Lower leg skin (tissue), 4 donors: ENCODE results near the gene TMCO4. TPM values are rescaled to one million over a fixed set of nuclear protein-coding genes. Genes with fewer than 3 reads are reported as not detected.

ENCODE experiments used
- DNase-seq, 2 donors: peaks; one replicate each; pipeline ENCODE4 v3.0.0-alpha.2; 2019; ENCODE audit warnings: low spot score in 2 of 2
- H3K4me3 ChIP-seq: fragments of 200-600 bp; sonication (generic); 2 replicates; pipeline ENCODE4 v1.5.1; 2017; ENCODE audit warnings: mild to moderate bottlenecking, low read depth; ENCODE audit not compliant: poor library complexity, severe bottlenecking
- POLR2A ChIP-seq, 2 donors: fragments of 450-650 bp; IDR thresholded peaks; one replicate each; pipeline ENCODE4 v1.6.1; 2016 to 2017; ENCODE audit warnings: antibody characterized with exemption in 2 of 2, mild to moderate bottlenecking in 1 of 2, moderate library complexity in 1 of 2
- WGBS, 2 donors: methylation state at CpG; one replicate each; pipeline ENCODE4 v1.1.5; 2018; 5-methylcytosine and 5-hydroxymethylcytosine counted together
- intact Hi-C: fragments of 100-400 bp; cut with DNase I; formaldehyde crosslinking; loops from one replicate; pipeline ENCODE4 v1.15.0; 2023; ENCODE audit warnings: low total_unique reads
- total RNA-seq, 4 donors: library from RNA; depleted of rRNA; stranded (reverse); fragments of >200 nt; gene quantifications; one replicate each; pipeline ENCODE4 v1.1.0, GENCODE V29; 2016
- TF ChIP-seq, protein P1 (sequence below), 3 donors: fragments of 450-650 bp; IDR thresholded peaks; one replicate each; pipeline ENCODE4 v1.5.1; 2016; ENCODE audit warnings: antibody characterized with exemption in 3 of 3, mild to moderate bottlenecking in 3 of 3, moderate library complexity in 2 of 3

TMCO4 gene
- total RNA-seq, 4 donors from 2014 or later = 10.6 to 26.7 (median 18.7) TPM

DNA sequence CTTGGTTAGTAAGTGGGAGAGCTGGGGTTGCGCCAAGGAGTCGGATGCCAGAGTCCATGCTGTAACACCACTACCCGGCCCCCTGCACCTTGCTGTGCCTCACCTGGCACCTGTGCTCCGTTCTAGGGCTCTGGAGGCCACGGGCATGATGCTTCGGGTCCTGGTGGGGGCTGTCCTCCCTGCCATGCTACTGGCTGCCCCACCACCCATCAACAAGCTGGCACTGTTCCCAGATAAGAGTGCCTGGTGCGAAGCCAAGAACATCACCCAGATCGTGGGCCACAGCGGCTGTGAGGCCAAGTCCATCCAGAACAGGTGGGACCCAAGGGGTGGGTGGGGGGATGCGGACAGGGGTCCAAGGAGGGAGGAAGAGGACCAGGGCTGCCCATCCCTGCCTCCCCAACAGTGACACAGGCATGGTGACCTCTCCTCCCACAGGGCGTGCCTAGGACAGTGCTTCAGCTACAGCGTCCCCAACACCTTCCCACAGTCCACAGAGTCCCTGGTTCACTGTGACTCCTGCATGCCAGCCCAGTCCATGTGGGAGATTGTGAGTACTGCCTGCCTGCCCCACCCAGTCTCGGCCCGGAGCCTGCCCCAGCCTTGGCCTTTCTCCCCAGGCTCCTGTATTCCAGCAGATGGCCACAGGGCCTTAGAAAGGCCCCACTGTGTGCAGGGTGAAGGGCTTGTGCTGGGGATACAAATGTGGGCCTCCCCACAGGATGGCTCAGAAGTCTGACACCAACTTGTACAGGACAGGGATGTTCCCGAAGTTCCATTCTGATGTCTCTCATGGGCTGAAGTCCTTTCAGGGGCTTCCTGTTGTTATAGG, 144.6 kb downstream of the TMCO4 start:
- H3K4me3 ChIP-seq = no peak overlapping the region
- intact Hi-C loops = no loop called here
- TF ChIP-seq, protein P1, sequence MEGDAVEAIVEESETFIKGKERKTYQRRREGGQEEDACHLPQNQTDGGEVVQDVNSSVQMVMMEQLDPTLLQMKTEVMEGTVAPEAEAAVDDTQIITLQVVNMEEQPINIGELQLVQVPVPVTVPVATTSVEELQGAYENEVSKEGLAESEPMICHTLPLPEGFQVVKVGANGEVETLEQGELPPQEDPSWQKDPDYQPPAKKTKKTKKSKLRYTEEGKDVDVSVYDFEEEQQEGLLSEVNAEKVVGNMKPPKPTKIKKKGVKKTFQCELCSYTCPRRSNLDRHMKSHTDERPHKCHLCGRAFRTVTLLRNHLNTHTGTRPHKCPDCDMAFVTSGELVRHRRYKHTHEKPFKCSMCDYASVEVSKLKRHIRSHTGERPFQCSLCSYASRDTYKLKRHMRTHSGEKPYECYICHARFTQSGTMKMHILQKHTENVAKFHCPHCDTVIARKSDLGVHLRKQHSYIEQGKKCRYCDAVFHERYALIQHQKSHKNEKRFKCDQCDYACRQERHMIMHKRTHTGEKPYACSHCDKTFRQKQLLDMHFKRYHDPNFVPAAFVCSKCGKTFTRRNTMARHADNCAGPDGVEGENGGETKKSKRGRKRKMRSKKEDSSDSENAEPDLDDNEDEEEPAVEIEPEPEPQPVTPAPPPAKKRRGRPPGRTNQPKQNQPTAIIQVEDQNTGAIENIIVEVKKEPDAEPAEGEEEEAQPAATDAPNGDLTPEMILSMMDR (IDR thresholded peaks at IDR 0.05) = no peak
- no peak for TF ChIP-seq POLR2A (IDR thresholded peaks at IDR 0.05)
- DNase-seq = no peak
- 65 to 71% methylated on average over 8 to 11 of the region's 15 CpGs for WGBS, 2 donors

DNA sequence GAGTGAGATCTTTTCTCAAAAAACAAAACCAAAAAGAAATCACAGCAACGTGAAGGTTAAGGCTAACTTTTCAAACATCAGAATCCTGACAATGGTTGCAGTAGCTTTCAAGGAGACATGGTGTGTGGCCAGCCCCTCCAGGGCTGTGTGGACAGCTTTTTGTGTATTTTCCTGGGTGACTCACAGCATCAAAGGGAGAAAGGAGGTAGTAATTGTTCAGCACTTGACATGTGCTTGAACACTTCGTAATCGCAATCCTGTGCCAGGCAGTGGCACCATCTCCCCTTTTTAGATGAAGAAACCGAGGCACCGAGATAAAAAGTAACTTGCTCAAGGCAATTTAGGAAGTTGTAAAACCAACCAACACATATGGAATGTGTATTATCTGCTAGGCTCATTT, 145.3 kb downstream of the TMCO4 start:
- DNase-seq = no peak
- intact Hi-C loops = no loop called here
- WGBS, 2 donors = 73% methylated on average over 5 of the region's 5 CpGs
- TF ChIP-seq POLR2A (IDR thresholded peaks at IDR 0.05) = no peak
- TF ChIP-seq, protein P1 (IDR thresholded peaks at IDR 0.05) = no peak
- no peak overlapping the region for H3K4me3 ChIP-seq

DNA sequence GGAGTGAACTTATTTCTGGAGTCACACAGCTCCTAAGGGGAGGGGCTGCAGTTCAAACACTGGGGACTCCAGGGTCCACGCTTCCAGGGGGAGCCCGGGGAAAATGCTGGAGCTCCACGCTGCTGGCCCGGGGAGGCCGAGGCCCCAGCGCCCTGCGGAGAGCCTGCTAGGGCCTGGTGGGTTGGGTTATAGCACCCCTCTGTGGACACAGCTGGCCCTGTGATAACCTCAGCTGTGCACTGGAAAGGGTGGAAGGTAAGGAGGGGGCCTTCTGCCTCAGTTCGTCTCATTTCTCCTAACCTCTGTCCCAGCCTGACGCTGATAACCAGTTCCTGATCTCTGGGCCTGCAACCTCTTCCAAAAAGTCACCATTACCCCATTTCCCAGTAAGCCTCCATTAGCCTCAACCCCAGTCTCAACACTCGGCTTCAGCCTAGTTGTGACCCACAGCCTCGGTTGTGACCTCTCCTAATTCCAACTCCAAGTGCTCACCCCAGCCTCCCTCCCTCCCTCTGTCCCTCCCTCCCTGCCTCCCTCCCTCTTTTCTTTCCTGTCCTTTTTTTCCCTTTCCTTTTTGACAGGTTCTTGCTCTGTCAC, 148.5 kb downstream of the TMCO4 start:
- intact Hi-C loops = no loop called here
- DNase-seq = no peak
- TF ChIP-seq, protein P1 (IDR thresholded peaks at IDR 0.05) = peak in 1 of 3 donors; percentile 14
- TF ChIP-seq POLR2A (IDR thresholded peaks at IDR 0.05) = no peak
- whole genome bisulfite sequencing, 2 donors = 13 to 33% methylated on average over 10 to 11 of the region's 11 CpGs
- H3K4me3 ChIP-seq = no peak overlapping the region

DNA sequence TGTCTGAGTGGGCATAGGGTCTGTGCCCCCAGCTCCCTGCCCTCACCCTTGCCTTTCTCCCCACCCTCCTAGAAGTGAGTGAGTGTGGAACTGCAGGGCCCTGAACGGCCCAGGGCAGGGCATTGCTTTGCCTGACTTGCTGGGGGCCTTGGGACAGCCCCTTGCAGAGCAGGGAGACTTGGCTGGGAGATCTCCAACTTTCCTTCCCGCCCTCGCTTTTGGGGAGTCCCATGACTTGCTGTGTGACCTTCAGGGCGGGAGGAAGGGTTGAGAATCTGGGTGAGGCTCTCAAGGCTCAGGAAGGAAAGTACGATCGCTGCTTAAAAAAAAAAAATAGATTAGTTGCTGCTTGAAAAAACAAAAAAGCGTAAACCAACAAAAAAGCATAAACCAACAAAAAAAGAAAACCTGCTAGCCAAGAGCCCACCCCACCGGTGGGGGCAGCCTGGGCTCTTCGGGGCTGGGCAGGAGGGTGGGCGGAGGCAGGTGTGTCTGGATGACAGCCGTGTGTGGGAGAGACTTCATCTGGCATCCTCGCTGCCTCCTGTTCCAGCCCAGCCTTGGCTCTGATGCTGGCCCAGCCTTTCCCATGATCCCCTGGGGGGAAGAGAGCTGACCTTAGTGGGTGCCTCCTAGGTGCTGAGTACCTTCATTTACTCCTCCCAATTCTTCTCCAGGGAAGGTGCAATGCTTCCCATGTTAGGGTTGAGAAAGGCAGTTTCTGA, 149.1 kb downstream of the TMCO4 start:
- 18 to 21% methylated on average over 12 of the region's 12 CpGs for WGBS, 2 donors
- H3K4me3 ChIP-seq = no peak overlapping the region
- no peak for DNase-seq
- TF ChIP-seq POLR2A (IDR thresholded peaks at IDR 0.05) = no peak
- TF ChIP-seq, protein P1 (IDR thresholded peaks at IDR 0.05) = no peak
- intact Hi-C loops = no loop called here

DNA sequence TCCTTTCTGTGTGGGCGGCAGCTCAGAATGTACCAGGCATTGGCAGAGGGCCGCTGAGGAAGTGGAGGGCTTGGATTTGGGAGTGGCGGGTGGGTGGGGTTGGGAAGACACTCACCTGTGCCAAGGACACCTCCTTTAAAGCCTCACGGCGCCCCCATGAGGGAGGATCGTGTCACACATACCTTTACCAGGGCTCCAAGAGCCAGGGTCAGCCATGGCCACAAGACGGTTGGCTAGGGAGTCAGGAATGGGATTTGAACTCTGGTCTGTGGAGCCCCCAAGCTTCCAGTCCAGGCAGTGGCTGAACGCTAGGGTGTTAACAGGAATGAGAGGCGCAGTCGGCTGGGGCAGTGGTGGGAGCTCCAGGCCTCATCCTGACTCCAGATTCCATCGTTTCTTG, 151.0 kb downstream of the TMCO4 start:
- intact Hi-C loops = loop anchor here (5.0 to 10.0 kb wide), 2 partner anchors 164 to 301 kb away; partner anchors contain the start of gene CAPZB
- no peak overlapping the region for H3K4me3 ChIP-seq
- 37% methylated on average over 10 to 11 of the region's 11 CpGs for WGBS, 2 donors
- no peak for TF ChIP-seq POLR2A (IDR thresholded peaks at IDR 0.05)
- TF ChIP-seq, protein P1 (IDR thresholded peaks at IDR 0.05) = no peak
- DNase-seq = no peak
